Measurements from ENCODE around the gene RAB31. TPM values are rescaled to one million over a fixed set of nuclear protein-coding genes. Genes with fewer than 3 reads are reported as not detected.

RAB31 gene
- total RNA-seq, 2 experiments from 2014 or later = not detected

DNA sequence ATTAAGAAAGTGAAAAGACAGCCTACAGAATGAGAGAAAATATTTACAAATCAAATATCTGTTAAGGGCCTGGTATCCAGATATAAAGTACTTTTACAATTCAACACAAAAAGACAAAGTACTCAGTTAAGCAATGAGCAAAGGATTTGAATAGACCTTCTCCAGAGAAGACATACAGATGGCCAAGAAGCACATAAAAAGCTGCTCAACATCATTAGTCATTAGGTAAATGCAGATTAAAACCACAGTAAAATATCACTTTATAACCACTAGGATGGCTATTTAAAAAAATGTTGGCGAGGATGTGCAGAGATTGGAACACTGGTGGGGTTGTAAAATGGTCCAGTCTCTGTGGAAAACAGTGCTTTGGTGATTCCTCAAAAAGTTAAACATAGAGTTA is 38.9 kb downstream of the RAB31 start:
- Mint-ChIP-seq H3K9me3 (ENCODE audit: insufficient read depth) (no peaks in the 10 kb centered on the region), H3K27ac (no peak overlapping the region), H3K4me3 (no peak overlapping the region), H3K4me1 (ENCODE audit: low read depth) (no peaks in the 10 kb centered on the region), H3K27me3 (ENCODE audit: low read depth) (peaks cover 45% of the 10 kb centered on the region), H3K36me3 (ENCODE audit: low read depth) (no peaks in the 10 kb centered on the region)
- DNase-seq (no peak), ATAC-seq (no peak)
- ChIA-PET POLR2A (no interaction called here), CTCF (no interaction called here)

DNA sequence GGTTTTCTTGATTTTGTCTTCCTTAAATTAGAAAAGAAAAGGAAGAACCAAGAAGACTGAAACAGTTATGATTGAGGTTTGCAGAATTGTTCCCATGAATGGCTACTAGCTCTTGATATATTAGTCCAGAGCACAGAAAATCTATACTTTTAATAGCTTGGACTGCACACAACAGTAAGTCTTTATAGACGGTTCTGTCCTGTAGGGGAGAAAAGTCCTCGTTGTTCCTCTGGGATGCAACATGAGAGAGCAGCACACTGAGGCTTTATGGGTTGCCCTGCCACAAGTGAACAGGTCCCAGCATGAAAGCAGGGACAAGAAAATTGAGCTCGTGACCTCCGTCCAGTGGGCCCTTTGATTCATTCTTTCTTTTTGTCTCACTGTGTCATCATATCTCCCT is 41.5 kb downstream of the RAB31 start:
- Mint-ChIP-seq H3K9me3 (ENCODE audit: insufficient read depth) (no peaks in the 10 kb centered on the region), H3K4me1 (ENCODE audit: low read depth) (no peaks in the 10 kb centered on the region), H3K27ac (no peak overlapping the region), H3K4me3 (no peak overlapping the region), H3K36me3 (ENCODE audit: low read depth) (no peaks in the 10 kb centered on the region), H3K27me3 (ENCODE audit: low read depth) (peaks cover 24% of the 10 kb centered on the region)
- ATAC-seq = no peak
- ChIA-PET POLR2A (no interaction called here), CTCF (no interaction called here)
- no peak for DNase-seq

DNA sequence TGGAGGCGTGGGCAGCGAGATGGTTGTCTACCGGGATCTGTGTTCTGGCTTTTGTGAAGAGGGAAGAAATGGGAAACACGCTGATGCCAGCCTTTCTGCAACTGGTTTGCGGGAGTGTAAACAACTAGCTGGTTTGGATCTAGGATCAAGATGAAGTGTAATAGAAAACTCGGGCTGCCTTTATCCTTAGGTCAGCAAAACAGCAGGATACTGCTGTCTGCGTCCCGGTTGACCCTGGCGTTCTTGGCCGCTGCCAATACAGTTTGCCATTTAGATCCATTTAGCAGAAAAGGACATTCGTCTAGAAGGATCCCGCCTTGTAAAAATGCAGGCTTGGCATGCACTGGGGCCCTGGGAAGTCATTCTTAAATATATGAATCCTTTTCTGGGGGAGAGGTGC is 42.0 kb downstream of the RAB31 start:
- CTCF ChIA-PET = no interaction called here
- H3K4me1 Mint-ChIP-seq (ENCODE audit: low read depth) = no peaks in the 10 kb centered on the region
- ATAC-seq = no peak

DNA sequence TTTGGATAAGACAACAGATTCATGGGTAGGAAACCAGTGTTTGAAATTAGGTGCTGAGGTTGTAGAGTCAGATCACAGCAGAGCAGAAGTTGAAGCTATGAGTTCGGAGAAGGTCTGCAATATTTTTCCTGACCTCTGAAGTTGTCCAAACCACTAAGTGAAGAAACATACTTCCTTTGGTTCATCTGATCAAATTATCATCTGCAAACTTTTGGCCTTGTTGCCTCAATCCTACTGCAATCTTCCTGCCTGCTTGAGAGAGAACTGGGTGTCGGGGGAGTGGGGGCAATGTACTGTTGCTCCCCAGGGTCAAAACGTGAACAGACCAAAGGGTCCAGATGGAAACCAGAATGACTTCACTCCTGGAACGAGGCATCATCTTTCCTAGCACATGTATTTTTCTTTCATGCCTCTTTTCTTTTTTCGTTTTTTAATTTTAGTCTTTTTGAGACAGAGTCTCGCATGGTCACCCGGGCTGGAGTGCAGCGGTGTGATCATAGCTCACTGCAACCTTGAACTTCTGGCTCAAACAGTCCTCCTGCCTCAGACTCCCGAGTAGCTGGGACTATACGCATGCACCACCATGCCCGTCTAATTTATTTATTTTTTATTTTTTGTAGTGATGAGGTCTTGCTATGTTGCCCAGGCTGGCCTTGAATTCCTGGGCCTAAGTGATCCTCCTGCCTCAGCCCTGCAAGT is 42.7 kb downstream of the RAB31 start:
- Mint-ChIP-seq H3K9me3 (ENCODE audit: insufficient read depth) (no peaks in the 10 kb centered on the region), H3K4me1 (ENCODE audit: low read depth) (no peaks in the 10 kb centered on the region), H3K4me3 (no peak overlapping the region), H3K27ac (no peak overlapping the region), H3K36me3 (ENCODE audit: low read depth) (no peaks in the 10 kb centered on the region), H3K27me3 (ENCODE audit: low read depth) (peaks cover 13% of the 10 kb centered on the region)
- no peak for ATAC-seq
- POLR2A ChIA-PET = no interaction called here
- CTCF ChIA-PET = no interaction called here
- no peak for DNase-seq

More for the DNA sequence above, 42.0 kb downstream of the RAB31 start:
- H3K27ac Mint-ChIP-seq = no peak overlapping the region
- POLR2A ChIA-PET = no interaction called here
- H3K9me3 Mint-ChIP-seq (ENCODE audit: insufficient read depth) = no peaks in the 10 kb centered on the region
- no peak for DNase-seq
- no peak overlapping the region for H3K4me3 Mint-ChIP-seq
- H3K27me3 Mint-ChIP-seq (ENCODE audit: low read depth) = peaks cover 19% of the 10 kb centered on the region
- no peaks in the 10 kb centered on the region for H3K36me3 Mint-ChIP-seq (ENCODE audit: low read depth)

DNA sequence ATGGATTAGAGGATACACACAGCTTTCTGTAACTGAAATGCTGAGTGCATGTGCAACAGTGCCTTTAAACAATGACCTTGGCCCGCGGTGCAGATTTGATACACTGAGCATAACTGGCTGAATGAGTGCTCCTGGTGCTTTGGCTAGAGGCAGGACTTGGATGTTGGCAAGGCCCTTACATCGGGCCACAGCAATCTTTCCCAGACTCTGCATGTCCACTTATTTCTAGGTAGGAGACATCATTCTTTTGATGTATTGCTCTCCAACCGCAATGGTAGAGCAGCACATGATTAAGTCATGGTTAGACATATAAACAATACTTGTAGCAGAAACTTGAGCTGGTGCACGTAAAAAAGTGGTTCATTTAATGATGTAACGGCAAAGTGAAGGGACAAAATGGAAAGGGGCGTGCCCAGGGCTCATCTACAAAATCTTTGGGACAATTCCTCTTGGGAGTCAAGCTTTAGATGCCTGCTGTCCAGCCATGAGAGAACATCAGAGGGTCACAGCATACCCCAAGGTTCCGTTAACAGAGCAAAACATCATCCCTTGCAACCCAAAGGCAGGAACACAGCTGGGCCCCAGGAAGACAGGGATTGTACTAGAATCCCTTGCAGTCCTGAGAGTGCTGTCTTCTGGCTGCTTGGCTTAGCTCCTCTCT is 43.4 kb downstream of the RAB31 start:
- CTCF ChIA-PET = no interaction called here
- H3K36me3 Mint-ChIP-seq (ENCODE audit: low read depth) = no peaks in the 10 kb centered on the region

DNA sequence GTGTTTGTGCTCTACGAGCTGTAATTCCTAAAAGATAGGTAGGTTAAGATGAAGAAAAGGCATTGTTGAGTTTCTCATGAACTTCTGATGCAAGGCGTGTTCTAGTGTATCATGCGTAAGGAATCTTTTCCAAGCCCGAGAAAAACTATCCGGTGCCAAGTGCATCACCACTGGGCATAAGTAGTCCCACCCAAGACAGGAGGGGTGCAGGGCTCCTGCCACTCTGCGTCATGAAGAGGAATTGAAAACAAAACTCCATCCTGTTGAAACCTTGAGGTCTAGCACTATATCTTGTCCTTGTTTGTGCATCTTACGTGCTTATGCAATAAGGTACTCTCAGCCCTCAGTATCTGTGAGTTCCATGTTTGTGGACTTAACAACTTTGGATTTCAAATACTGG is 45.7 kb downstream of the RAB31 start:
- POLR2A ChIA-PET = no interaction called here

More for the DNA sequence above, 43.4 kb downstream of the RAB31 start:
- DNase-seq (no peak), ATAC-seq (no peak)
- peaks cover 8% of the 10 kb centered on the region for H3K27me3 Mint-ChIP-seq (ENCODE audit: low read depth)
- H3K4me3 Mint-ChIP-seq = no peak overlapping the region
- no peak overlapping the region for H3K27ac Mint-ChIP-seq
- POLR2A ChIA-PET = no interaction called here
- no peaks in the 10 kb centered on the region for H3K4me1 Mint-ChIP-seq (ENCODE audit: low read depth)
- H3K9me3 Mint-ChIP-seq (ENCODE audit: insufficient read depth) = no peaks in the 10 kb centered on the region

DNA sequence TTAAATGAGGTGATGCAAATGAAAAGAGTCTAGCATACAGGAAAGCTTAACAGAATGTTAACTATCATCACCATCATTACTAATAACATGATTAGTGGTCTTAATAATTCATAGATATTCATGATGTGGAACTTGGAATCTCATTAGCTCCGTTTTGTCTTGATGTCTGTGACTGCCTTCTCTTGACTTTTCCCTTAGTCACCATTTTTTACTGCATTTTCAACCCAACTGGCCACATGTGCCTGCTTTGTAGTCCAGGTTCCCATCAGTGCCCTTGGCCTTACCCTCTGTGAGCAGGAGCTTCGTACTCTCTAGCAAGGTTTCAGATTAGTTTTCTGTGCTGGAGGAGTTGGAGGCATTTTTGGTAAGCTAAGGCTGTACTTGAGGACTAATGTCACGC is 47.0 kb downstream of the RAB31 start:
- POLR2A ChIA-PET = no interaction called here
- DNase-seq (no peak), ATAC-seq (no peak)
- CTCF ChIA-PET = no interaction called here
- Mint-ChIP-seq H3K36me3 (ENCODE audit: low read depth) (no peaks in the 10 kb centered on the region), H3K4me3 (no peak overlapping the region), H3K27me3 (ENCODE audit: low read depth) (peaks cover 8% of the 10 kb centered on the region), H3K27ac (no peak overlapping the region), H3K9me3 (ENCODE audit: insufficient read depth) (no peaks in the 10 kb centered on the region), H3K4me1 (ENCODE audit: low read depth) (peaks cover 4% of the 10 kb centered on the region)

More for the DNA sequence above, 45.7 kb downstream of the RAB31 start:
- Mint-ChIP-seq H3K4me1 (ENCODE audit: low read depth) (peaks cover 3% of the 10 kb centered on the region), H3K36me3 (ENCODE audit: low read depth) (no peaks in the 10 kb centered on the region), H3K4me3 (no peak overlapping the region), H3K27ac (no peak overlapping the region), H3K9me3 (ENCODE audit: insufficient read depth) (no peaks in the 10 kb centered on the region), H3K27me3 (ENCODE audit: low read depth) (peaks cover 3% of the 10 kb centered on the region)
- CTCF ChIA-PET = no interaction called here
- DNase-seq = no peak
- ATAC-seq = no peak

DNA sequence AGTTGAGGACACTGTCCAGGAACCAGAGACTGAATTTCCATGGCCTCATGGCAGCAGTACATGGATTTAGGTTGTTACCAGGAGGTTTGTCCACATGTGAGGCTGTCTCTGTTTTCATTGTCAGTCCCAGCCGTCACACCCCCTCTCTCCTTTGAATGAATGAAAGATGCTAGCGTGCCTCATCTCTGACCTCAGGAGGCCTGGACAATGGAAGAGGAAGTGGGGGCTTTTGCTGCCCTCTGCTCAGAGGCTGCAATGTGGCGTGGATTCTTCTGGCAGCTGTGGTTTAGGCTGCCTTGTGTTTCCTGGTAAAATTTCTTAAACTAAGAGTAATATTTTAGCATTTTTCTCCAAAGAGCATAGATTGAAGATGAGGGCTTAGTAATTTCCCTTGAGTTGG is 47.5 kb downstream of the RAB31 start:
- CTCF ChIA-PET = no interaction called here
- H3K36me3 Mint-ChIP-seq (ENCODE audit: low read depth) = no peaks in the 10 kb centered on the region
- H3K4me3 Mint-ChIP-seq = no peak overlapping the region
- POLR2A ChIA-PET = no interaction called here
- DNase-seq (no peak), ATAC-seq (no peak)
- peaks cover 4% of the 10 kb centered on the region for H3K4me1 Mint-ChIP-seq (ENCODE audit: low read depth)
- peaks cover 8% of the 10 kb centered on the region for H3K27me3 Mint-ChIP-seq (ENCODE audit: low read depth)
- H3K9me3 Mint-ChIP-seq (ENCODE audit: insufficient read depth) = no peaks in the 10 kb centered on the region
- no peak overlapping the region for H3K27ac Mint-ChIP-seq

DNA sequence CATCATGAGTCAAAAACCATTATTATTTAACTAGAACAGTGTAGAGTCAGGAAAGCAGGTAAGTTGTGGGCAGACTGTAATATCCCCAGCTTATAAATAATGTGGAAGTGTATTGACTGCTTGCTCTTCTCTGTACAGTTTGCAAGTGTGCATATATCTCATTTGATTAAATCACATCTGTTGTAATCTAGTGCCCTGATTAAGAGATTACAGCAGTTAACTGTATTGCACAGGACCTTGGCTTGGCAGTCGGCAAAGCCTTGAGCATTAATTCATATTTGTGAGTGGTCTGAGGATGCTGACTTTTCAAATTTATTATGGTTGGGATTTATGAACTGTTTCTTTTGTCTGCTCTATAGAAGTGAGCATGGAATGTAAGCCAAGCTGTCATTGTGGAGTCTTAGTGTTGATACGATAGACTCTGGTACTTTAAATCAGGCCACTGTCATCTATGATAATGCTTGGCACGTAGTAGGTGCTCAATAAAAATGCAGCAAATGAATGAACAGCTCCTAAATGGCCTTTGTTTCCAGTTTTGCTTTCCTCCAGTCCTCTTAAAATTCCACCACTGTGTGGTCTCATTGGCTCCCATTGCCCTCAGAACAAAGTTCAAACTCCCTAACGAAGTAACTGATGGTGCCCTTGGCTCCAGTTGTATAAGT is 48.3 kb downstream of the RAB31 start:
- Mint-ChIP-seq H3K4me3 (no peak overlapping the region), H3K9me3 (ENCODE audit: insufficient read depth) (no peaks in the 10 kb centered on the region), H3K36me3 (ENCODE audit: low read depth) (no peaks in the 10 kb centered on the region), H3K4me1 (ENCODE audit: low read depth) (peaks cover 4% of the 10 kb centered on the region), H3K27me3 (ENCODE audit: low read depth) (peaks cover 14% of the 10 kb centered on the region), H3K27ac (no peak overlapping the region)
- POLR2A ChIA-PET = no interaction called here
- no peak for DNase-seq
- ATAC-seq = no peak
- CTCF ChIA-PET = interaction anchor here (0.7 kb wide), 1 partner anchor 12 kb away, joined by 3 read pairs; no protein-coding TSS in a partner anchor

DNA sequence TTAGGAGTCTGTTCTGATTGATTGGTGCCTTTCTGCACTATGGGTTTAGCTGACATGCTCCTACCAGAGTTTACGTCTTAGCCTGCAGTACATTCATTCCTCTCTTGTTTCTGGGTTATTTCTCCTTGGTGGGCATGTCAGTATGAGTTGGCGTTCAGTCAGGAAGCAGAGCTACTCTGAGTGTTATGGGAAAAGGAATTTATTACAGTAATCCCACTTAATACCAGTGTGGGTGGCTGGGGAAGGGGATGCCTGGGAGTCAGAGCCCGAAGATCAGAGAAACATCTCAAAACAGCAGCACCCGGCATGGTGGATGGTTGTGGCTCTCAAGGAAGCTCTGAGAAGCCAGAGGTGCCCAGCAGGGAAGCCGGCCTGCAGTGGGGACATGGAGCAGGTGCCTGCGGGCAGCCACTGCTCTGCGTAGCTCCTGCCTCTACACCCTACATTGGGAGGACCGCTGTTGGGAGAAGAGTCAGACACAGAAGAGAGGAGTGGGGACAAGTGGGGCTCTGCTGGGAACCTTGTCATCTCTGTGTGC is 48.9 kb downstream of the RAB31 start:
- CTCF ChIA-PET = interaction anchor here (0.7 kb wide), 1 partner anchor 12 kb away, joined by 3 read pairs; no protein-coding TSS in a partner anchor
- no peak overlapping the region for H3K4me3 Mint-ChIP-seq
- no peak for ATAC-seq

DNA sequence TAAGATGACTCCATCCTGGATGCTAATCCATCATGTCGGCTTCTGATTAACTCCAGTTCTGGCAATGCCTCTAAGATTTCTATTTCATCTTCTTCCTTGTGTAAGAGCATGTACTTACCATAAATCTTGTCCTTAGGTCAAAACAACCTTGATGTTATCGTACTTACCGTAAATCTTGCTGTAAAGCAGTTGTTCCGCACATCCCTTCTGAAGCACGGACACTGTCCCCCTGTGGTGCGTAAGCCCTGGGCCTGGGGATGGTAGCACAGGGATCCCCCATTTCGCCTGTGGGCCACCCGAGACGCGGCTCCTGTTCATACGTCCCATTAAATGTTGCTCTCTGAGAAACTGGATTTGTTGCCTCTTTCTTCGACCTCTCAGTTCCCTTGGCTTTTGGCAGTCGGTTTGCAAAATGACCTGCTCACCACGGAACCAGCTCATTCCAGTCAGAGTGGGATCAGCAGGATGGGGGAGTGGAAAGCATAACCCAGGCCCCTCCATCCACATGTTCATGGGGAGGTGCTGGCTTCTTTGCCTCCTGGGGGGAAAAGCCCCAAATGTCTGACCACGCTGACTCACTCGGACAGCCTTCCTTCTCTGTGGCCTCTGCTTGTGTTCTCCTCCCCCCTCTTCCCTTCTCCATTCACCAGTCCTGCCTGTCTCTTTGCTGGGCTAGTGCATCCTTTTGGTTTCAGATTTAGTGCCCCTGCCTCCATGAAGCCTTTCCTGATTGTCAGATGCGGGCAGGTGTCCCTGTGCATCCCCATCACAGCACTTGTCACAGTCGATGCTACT is 49.9 kb downstream of the RAB31 start:
- DNase-seq (no peak), ATAC-seq (no peak)
- Mint-ChIP-seq H3K27me3 (ENCODE audit: low read depth) (peaks cover 18% of the 10 kb centered on the region), H3K27ac (no peak overlapping the region), H3K9me3 (ENCODE audit: insufficient read depth) (no peaks in the 10 kb centered on the region), H3K36me3 (ENCODE audit: low read depth) (no peaks in the 10 kb centered on the region), H3K4me3 (no peak overlapping the region), H3K4me1 (ENCODE audit: low read depth) (peaks cover 4% of the 10 kb centered on the region)
- ChIA-PET POLR2A (no interaction called here), CTCF (no interaction called here)

More for the DNA sequence above, 48.9 kb downstream of the RAB31 start:
- no peaks in the 10 kb centered on the region for H3K9me3 Mint-ChIP-seq (ENCODE audit: insufficient read depth)
- no peak for DNase-seq
- peaks cover 14% of the 10 kb centered on the region for H3K27me3 Mint-ChIP-seq (ENCODE audit: low read depth)
- peaks cover 4% of the 10 kb centered on the region for H3K4me1 Mint-ChIP-seq (ENCODE audit: low read depth)
- H3K27ac Mint-ChIP-seq = no peak overlapping the region
- POLR2A ChIA-PET = no interaction called here
- no peaks in the 10 kb centered on the region for H3K36me3 Mint-ChIP-seq (ENCODE audit: low read depth)
